HG02884 (cell line): ENCODE measurements around the gene UGGT2.
"Not testable (repeated sequence)": the region's sequence is repeated elsewhere in the genome, so short reads cannot be mapped to it uniquely, and the experiment has no call there.

Experiments used
- ATAC-seq: cut with Tn5 transposase; IDR thresholded peaks from one replicate; pipeline ENCODE4 v1.9.1; 2021; ENCODE audit warnings: mild to moderate bottlenecking, moderate library complexity; ENCODE audit not compliant: unreplicated experiment

The UGGT2 gene

DNA sequence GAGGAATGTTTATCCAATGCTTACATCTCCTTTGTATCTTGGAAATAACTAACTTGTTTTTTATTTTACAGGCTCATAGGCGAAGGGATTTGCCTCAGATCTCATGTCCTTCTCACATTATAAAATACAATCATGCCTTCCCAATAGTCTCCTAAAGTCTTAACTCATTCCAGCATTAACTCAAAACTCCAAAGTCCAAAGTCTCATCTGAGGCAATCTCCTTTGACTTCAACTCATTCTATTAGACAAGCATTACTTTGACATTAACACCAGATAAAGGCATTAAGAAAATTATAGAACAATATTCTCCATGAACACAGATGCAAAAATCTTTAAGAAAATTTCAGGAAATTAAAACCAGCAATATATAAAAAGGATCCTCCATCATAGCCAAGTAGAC lies 238.7 kb downstream of the UGGT2 start:
- no peak for ATAC-seq

DNA sequence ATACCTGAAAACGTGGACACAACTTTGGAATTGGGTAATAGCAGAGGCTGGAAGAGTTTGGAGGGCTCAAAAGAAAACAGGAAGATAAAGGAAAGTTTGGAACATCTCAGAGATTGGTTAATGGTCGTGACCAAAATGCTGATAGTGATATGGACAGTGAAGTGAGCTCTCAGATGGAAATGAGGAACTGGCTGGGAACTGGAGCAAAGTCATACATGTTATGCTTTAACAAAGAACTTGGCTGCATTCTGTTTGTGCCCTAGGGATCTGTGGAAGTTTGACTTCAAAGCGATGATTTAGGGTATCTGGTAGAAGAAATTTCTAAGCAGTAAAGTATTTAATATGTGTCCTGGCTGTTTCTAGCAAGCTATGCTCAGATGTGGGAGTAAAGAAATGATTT lies 240.1 kb downstream of the UGGT2 start:
- no peak for ATAC-seq

DNA sequence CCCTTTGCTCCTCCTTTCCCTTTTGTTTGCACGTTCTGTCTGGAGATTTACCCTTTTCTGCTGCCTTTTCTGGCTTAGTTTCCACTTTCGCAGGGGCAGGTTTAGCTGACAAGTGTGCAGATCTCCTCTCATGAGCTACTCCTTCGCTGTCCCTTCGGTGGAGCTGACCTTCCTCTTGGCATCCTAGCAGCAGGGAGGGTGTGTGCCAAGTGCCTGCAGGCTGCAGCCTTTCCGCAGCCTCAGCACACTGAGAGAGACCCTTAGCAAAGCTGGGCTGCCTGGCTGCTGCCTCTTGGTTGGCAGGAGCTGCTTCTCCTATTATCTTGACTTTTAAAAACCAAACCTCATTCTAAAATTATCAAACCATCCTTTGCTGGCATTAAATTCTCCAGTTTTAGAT lies 243.8 kb downstream of the UGGT2 start:
- ATAC-seq: no peak

DNA sequence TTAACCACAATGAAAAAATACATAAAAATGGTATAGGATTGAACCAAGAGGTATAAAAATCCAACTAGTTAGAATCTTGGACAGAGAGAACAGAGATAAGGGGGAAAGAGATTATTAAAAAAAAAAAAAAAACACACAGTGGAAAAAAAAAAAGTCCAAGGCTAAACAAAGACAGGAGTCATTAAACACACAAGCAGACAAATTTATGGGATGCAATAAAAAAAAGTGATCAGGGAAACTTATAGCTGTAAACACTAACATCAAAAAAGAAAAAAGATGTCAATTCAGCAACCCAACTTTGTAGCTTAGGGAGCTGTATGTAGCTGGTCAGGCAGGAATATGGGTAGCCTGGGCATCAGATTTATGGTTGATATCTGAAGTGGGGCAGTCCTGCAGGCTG lies 247.3 kb downstream of the UGGT2 start:
- no peak for ATAC-seq

DNA sequence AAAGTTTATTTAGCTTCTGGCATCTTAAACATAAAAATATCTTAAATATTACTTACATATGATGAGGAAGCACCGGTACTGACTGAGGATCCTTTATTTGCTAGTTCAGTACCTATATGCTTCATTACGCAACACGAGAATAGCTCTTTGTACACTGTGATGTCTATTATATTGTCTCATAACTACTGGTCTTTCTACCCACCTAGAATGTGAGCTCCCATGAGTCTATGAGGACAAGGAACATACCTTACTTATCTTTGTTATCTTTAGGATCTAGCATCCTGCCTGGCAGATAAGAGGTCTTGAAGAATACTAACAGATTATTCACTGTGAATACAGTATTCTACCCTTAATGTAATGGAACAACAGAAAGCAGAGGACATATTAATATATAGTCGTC lies 251.4 kb downstream of the UGGT2 start:
- no peak for ATAC-seq

DNA sequence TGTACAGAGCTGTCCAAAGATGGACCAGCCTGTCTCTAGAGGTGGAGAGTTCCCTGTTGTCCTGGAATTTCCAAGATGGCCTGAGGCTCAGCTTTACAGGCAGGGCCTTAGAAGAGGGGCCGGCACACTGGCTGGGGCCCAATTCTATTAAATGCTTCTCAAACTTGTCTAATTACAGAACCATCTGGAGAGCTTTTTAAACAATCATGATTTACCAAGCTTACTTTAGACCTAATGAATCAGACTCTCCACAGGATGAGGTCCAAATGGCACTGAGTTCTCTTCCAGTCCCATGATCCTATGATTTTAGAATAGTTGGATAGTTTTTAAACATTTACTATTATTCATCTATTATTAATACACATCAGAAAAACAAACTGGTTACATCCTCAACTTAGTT lies 252.8 kb downstream of the UGGT2 start:
- no peak for ATAC-seq

DNA sequence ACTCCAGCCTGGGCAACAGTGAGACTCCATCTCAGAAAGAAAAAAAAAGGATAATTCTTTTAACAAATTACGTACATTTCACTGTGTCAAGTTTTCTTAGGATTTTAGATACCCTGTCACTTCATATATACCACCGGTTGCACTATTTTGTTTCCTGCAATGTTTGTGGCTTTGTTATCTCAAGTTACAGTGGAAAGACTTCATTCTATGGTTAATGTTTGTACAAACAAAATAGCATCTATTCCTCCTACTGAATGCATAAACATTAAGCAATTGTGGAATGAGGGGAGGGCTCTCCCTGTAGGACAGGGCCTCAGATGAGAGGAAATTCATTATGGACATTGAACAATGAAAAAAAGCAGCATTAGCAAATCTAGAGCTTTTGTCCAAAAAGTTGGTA lies 256.2 kb downstream of the UGGT2 start:
- no peak for ATAC-seq

DNA sequence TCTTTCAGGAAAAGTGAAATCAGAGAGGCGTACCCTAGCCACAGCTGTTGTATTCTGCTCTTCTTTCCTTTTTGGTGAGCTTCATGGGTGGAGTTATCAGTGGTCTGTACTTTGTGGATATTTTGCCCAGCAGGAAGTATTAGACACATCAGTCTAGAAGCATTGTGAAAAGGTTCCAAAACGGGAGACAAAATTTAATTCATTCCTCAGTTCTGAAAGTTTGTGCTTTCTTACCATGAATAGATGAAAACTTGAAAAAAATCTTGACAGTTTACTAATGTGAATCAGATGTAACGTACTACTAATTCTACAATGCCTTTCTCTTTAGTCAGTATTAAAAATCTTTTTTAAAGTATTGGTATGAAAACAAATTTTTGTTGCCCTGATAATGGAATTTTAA lies 259.4 kb downstream of the UGGT2 start:
- no peak for ATAC-seq

DNA sequence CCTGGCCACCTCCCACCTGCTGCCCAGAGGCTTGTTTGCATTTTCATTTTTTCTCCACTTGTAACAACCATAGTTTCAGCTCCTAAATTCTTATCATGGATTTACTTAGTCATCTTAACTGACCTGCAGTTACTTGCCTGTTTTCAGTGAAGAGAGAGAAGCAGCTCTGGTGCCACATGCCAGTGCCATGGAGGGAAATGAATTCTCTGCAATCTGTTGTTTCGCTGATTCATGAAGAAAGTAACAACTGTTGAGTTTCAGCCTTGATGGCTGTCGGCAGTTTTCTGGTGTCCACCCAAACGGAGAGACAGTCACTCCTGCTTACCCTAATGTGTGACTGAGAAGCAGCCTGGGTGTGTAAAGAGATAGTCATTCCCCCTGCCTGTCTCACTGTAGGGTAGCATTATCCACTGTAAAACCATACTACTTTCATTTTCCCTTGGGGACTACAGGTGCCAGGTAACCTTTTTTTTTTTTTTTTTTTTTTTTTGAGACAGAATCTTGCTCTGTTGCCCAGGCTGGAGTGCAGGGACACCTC lies 260.1 kb downstream of the UGGT2 start:
- no peak for ATAC-seq

DNA sequence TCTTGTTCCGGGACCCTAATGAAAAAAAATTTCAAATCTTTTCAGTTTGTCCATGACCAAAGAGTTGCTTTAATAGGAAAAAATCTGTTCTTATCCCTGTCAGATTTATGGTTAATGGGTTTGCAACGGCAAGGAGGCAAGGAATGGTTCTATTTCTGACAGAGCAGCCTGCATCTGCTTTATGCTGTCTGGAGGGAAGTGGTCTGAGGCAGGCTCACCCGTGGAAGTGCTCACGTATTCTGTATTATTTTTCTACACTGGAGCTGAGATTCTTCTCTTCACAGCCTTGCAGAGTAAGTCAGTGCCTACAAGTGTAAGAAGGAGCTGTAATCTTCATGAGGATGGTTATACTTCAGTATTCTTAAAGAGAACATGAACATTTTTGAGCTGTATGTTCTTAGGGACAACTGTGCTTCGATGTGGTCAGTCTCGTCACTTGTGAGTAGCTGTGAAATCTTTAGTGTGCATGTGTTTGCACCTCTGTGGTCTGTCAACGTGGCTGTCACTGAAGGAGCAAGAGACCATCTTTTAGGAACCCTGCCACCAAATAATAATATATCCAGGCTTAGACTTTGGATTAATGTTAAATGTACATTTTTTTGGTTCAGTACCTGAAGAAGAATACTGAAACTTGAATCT lies 262.0 kb downstream of the UGGT2 start:
- no peak for ATAC-seq

DNA sequence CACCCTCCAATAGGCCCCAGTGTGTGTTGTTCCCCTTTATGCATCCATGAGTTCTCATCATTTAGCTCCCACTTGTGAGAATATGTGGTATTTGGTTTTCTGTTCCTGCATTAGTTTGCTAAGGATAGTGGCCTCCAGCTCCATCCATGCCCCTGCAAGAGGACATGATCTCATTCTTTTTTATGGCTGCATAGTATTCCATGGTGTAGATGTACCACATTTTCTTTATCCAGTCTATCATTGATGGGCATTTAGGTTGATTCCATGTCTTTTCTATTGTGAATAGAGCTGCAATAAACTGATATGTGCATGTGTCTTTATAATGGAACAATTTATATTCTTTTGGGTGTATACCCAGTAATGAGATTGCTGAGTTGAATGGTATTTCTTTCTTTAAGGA lies 263.9 kb downstream of the UGGT2 start:
- not testable (repeated sequence) for ATAC-seq

DNA sequence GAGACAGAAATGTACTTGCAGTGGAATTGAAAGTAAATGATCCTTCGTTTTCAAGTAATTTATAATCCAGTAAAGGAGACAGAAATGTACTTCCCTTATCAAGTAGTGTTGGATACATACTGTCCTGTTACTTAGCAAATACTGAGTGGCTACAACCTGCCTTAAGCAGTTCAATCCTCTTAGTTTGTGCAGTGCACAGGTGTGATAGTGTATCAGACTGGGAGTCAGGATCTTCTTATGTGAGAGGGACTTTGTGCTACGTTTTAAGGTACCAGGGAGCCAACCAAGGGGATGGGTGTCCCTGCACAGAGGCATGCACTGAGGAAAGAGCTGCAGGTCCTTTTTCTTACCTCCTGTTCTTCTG lies 265.1 kb downstream of the UGGT2 start:
- no peak for ATAC-seq

DNA sequence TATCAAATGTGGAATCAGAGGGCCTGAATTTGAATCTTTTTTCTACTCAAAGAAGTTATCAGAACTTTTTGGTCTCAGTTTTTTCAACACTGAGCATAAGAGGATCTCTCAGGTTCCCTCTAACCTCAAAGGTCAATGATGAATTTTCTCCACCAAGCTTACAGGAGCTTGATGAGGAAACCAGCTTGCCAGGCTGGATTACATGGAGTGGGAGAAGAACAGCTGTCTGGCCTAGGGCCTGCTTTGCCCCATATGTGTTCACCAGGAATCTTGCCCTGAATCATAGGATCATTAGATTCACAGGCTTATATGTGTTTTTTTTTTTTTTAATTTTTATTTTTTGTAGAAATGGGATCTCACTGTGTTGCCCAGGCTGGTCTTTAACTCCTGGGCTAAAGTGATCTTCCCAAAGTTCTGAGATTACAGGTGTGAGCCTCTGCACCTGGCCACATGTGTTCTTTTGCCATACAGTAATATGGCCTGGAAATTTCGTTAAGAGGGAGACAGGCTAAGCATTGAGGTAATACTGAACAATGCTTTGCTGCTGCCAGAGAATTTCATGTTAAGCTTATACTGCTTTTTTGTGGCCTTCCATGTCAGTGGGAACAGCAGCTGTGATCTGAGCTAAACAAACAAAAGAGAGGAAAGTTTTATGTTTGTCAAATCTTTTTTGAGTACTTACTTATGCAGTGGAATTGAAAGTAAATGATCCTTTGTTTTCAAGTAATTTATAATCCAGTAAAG lies 265.7 kb downstream of the UGGT2 start:
- no peak for ATAC-seq

DNA sequence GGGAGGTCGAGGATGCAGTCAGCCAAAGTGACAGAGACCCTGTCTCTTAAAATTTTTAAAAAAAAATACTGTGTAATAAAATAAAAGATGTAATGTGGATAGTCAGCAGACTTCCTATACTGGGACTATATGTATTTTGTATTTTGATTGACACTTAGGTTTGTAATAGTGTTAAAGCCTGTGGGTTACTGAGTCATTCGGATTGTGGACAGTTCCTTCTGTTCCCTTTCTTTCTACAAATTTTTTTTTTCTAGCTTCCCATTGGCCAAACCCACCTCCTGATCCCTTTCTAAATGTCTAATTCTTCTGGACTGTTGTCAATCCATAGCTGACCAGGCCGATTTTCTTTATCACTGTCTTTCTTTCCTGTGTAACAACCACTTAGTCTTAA lies 268.3 kb downstream of the UGGT2 start:
- ATAC-seq: no peak

DNA sequence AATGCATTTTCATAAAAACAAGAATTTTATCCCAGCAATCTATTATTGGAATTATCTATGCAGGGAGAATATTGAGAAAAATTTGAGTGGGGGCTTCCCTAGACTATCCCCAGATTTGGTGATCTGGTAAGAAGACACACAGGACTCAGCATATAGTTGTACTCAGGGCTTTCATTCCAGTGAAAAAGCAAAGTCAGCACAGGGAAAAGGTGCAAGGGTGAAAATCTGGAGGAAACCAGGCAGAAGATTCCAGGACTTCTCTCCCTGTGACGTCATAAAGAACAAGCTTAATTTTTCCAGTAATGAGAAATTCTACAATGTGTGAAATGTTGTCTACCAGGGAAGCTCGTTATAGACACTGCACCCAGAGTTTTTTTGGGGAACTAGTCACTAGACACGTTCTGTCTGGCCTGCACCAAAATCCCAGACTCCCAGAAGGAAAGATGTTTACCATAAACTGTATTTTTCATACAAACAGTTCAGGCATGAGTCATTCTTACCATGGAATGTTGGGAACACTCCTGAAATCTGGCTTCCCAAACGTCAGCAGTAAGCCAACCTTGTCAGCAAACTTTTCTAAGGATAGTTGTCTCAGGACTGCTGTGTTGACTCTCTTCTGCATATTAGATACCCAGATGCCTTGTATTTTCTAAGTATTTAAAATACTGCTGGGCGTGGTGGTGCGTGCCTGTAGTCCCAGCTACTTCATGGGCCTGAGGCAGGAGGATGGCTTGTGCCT lies 268.9 kb downstream of the UGGT2 start:
- ATAC-seq: no peak

DNA sequence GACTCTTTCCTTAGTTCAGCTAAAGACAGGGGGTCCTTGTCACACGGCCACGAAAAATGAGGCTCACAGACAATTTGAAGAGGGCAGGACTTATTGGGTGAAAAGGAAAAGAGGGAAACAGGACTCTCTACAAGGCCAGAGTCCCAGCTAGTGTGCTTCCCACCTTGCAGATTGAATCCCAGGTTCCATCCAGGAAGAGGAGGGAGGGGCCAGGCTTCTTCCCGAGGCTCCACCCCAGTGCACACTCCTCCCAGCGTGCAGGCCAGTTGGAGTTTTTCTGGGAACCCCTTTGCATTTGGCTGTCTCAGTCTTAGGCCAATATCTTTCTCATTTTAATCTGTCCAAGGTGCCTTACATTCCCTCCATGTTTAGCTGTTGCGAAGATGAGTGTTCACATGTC lies 269.5 kb downstream of the UGGT2 start:
- no peak for ATAC-seq

DNA sequence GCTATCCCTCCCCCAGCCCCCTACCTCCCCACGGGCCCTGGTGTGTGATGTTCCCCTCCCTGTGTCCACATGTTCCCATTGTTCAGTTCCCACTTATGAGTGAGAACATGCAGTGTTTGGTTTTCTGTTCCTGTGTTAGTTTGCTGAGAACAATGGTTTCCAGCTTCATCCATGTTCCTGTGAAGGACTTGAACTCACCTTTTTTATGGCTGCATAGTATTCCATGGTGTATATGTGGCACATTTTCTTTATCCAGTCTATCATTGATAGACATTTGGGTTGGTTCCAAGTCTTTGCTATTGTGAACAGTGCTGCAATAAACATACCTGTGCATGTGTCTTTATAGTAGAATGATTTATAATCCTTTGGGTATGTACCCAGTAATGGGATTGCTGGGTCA lies 271.3 kb downstream of the UGGT2 start:
- not testable (repeated sequence) for ATAC-seq

DNA sequence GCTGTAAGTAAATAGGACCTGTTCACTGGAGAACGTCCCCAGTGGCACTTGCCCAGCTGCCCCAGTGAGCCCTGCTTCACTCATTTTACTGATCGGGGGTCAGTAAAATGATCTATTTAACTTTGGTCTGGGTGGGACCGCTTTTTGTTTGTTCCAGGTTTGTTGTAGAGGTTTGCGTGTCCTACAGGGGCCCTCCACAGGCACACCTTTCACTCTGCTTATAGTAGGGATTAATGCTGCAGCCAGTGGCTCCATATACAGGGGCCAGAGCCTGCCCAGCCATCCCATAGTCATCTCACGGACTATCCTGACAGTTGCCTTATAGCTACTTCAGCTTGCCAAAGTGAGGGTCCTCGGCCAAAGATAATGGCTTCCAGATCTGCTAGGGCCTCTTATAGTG lies 272.2 kb downstream of the UGGT2 start:
- no peak for ATAC-seq

DNA sequence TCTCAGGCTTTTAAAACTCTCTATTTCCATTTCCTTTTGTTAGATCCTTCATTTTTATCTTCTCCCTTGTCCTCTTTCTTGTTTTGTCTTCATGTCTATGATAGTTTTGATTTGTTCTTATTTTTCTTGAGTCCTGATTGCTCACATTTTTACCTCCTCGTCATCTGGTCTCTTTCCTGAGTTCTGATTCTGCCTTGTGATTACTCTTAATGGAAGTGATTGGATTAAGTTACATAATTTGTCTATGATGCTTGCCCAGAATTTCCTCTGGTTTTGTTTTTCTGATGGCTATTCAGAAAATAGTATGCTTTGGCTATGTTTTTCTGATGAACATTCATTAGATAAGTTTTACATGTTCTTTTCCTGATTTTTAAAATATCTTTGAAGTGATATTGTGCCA lies 273.7 kb downstream of the UGGT2 start:
- no peak for ATAC-seq

DNA sequence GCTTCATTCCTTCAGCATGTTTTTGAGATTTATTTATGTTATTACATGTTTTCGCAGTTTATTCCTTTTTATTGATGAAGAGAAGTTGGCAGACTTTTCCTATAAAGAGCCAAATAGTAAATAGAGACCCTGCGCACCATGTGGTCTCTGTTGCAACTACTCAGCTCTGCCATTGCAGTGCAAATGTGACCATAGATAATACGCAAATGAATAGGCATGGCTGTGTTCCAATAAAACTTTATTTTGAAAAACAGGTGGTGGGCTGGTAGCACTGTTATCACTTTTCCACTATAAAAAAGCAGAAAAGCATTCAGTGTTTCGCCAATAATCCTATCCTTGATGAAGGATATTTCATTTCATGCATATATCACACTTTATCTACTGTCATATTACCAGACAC lies 281.3 kb downstream of the UGGT2 start:
- ATAC-seq: no peak

DNA sequence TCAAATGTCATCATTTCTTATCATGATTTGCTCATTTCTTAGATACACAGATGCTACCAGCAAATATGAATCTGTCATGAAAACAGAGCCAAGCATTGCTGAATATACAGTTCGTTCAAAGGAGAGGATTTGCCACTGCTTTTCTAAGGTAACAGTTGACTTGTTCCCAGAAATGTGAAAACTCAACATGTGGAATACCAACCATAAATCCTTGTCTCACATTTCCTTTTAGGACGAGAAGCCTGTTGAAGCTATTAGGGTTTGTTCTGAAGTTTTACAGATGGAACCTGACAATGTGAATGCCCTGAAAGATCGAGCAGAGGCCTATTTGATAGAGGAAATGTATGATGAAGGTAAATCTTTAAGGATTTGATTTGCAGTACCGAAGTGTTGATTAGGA lies 289.6 kb downstream of the UGGT2 start:
- ATAC-seq: no peak

DNA sequence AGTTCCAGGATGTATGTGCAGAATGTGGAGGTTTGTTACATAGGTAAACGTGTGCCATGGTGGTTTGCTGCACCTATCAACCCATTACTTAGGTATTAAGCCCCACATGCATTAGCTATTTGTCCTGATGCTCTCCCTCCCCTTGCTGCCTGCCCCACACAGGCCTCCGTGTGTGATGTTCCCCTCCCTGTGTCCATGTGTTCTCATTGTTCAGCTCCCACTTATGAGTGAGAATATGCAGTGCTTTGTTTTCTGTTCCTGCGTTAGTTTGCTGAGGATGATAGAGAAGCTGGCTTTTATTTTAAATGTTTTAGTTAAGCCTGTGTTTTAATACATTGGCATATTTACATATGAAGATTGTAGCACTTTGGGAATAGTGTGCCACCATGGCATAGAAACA lies 290.6 kb downstream of the UGGT2 start:
- not testable (repeated sequence) for ATAC-seq
